Midbrain (tissue), 1 donor: ENCODE results near the gene NLRC5.

Experiments
- DNase-seq: peaks from one replicate; lab custom pipeline; 2025; lab: John Stamatoyannopoulos, UW

NLRC5 gene

GRCh38 chr16:57125969-57126368 lies 136.6 kb downstream of the NLRC5 start:
- no peak for DNase-seq

- DNase-seq = no peak
Measured at GRCh38 chr16:57126411-57126810, 137.1 kb downstream of the NLRC5 start.

DNA sequence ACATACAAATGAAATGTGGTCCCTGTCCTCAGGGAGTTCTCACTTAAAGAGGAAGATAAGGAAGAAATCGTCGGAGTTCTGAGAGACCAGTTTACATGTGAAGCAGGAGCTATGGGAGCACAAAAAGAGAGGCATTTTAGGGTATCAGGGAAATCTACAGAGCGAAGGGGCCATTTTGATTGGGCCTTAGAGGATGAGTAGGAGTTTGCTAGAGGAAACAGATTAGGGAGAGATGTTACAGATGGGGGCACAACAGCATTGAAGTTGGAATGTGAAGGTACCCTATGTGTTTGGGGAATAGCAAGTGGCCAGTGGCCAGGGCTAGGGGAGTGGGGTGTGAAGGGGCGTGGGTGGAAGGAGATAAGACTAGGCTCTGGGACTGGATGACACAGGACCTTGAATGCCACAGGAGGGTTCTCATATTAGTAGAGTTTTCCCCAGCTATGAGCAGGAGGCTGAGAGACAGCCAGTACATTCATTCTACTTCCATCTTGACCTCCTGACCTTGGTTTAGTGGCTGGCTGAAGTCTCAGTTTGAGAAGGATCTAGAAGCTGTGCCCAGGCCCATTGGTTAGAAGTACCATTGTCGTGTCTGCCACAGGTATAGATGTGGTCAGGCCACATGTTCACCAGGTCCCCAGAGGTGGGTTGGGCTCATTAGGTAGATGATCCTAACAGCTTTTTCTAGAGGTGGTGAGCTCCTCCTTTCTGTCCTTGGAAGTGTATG lies 137.8 kb downstream of the NLRC5 start:
- DNase-seq = no peak

- no peak for DNase-seq
Measured at GRCh38 chr16:57127836-57128235, 138.5 kb downstream of the NLRC5 start.

DNA sequence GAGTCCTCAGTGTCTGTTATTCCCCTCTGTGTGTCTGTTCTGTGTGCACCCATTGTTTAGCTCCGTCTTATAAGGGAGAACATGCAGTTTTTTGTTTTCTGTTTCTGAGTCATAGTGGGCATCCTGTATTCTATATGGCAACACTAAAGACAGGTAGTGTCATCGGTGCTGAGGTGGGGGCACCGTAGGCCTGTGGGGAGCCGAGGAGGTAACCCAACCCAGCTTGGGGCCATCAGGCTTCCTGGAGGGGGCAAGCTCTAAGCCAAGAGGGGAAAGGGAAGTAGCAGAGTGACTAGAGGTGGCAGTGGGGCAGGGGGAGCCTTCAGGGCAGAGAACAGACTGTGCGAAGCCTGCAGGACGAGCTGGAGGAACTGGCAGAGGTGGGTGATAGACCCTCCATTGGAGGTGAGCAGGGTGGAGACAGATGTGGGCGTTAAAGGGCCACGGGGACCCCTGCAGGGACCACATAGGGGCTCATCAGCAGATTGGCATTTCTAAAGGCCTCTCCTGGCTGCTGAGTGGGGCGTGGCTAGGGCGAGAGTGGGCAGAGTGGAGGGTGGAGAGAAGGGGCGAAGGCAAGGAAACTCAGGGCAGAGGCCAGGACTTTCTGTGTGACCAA lies 139.5 kb downstream of the NLRC5 start:
- no peak for DNase-seq

- no peak for DNase-seq
Measured at GRCh38 chr16:57130950-57131321, 141.6 kb downstream of the NLRC5 start.

DNA sequence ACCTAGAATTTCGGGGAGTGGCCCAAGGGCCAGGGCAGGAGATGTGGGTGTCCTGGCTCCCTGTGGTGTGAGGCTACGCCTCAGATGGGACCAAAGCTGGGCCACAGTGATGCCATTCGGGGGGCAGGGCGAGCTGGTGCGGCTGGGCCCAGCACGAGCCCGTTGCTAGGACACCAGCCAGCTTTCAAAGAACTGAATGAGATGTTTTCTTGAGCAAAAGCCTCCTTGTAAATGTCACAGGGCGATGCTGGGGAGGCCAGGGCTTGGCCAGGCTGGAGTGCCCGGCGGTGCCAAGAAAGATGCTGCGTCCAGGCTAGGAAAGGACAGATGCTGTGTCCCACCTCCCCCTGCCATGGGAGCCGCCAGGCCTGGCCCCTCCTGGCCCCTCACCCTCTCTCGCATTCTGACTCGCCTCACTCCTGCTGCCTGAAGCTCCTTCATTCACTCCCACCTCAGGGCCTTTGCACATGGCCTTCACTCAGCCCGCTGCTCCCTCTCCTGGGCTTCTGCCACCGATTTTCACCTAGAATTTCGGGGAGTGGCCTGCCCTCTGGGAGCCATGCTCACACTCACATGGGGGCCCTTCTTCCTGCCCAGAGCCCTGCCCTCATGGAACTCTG lies 142.1 kb downstream of the NLRC5 start:
- peak; percentile 90 for DNase-seq

DNA sequence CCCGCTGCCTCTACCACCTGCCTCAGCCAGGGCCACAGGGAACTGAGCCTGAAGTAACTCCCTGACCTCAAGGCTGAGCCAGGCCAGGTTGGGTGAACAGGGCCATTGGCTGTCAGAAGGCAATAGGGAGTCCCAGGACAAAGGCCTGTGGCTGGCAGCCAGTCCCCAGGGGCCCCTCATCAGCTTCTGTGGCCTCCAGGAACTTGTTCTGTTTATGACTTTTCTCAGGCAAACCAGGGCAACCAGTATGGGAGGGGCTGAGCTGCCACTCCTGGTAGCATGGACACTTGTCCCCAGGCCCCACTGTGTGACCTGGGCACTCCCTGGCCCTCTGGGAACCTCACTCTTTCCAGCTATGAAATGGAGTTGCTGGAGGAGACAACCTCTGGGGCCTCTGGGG lies 143.1 kb downstream of the NLRC5 start:
- no peak for DNase-seq

DNA sequence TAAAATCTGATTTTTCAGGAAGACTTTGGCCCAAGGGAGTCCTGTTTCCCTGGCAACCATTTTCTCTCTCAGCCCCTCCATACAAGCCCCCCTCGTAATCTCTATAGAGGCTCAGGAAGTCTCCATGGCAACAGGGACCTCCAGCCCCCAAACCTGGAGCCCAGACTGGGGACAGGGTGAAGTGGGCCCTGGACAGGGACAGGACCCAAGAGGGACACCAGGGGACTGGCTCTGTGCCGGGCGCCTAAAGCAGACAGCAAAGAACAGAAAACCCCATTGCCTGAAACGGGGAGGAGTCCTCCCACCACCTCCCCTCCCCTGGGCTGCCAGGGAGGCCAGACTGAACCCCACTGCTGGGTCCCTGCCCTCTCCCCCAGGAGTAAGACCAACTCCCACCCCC lies 143.7 kb downstream of the NLRC5 start:
- DNase-seq = no peak
